CD14-positive monocyte (primary cell): ENCODE data around the gene ATE1. TPM values are rescaled to one million over a fixed set of nuclear protein-coding genes. Genes with fewer than 3 reads are reported as not detected.

Experiments
- DNase-seq, 3 donors: peaks; one replicate each; pipeline ENCODE4 v3.0.0-alpha.2; 2011 to 2022
- H2AFZ ChIP-seq: 2 replicates; pipeline ENCODE4 v1.6.0; 2012; ENCODE audit warnings: mild to moderate bottlenecking, low read depth, low read length, inconsistent platforms; ENCODE audit not compliant: insufficient read depth, poor library complexity, severe bottlenecking
- H3K27ac ChIP-seq, 2 donors: 1 replicate in 1 of 2; 2 replicates in 1 of 2; pipeline ENCODE4 v1.5.1; 2012 to 2013; ENCODE audit warnings: low read length in 2 of 2, control low read depth in 1 of 2, inconsistent platforms in 1 of 2, low read depth in 1 of 2, mild to moderate bottlenecking in 1 of 2
- H3K27me3 ChIP-seq, 2 donors: one replicate each; pipeline versions ENCODE4 v1.6.0 to v1.6.1; 2011 to 2013; ENCODE audit warnings: low read length in 2 of 2; ENCODE audit not compliant: control insufficient read depth in 2 of 2, insufficient read depth in 2 of 2
- H3K36me3 ChIP-seq, 2 donors: replicated peaks in 1 of 2; 1 replicate in 1 of 2; 2 replicates in 1 of 2; pipeline versions ENCODE4 v1.5.1 to v1.6.1; 2012 to 2013; ENCODE audit warnings: low read length in 2 of 2, control low read depth in 1 of 2, inconsistent platforms in 1 of 2, mild to moderate bottlenecking in 1 of 2; ENCODE audit not compliant: insufficient read depth in 2 of 2, control insufficient read depth in 1 of 2
- H3K4me1 ChIP-seq, 2 donors: 1 replicate in 1 of 2; 2 replicates in 1 of 2; pipeline versions ENCODE4 v1.5.1 to v1.6.1; 2012 to 2013; ENCODE audit warnings: low read length in 2 of 2, control low read depth in 1 of 2, inconsistent platforms in 1 of 2, mild to moderate bottlenecking in 1 of 2, moderate library complexity in 1 of 2; ENCODE audit not compliant: insufficient read depth in 2 of 2, control insufficient read depth in 1 of 2
- H3K4me2 ChIP-seq: replicated peaks from 2 replicates; pipeline ENCODE3; 2012; ENCODE audit warnings: low read length, moderate library complexity, mild to moderate bottlenecking; ENCODE audit not compliant: poor library complexity, severe bottlenecking; ENCODE audit errors: extremely low read depth
- H3K4me3 ChIP-seq, 3 experiments: fragments of 200-600 bp in 1 of 3; sonication (generic) in 1 of 3; replicated peaks in 1 of 3; 1 replicate in 2 of 3; 2 replicates in 1 of 3; pipeline ENCODE4 v1.5.1; 2011 to 2013; ENCODE audit warnings: low read length in 3 of 3, mild to moderate bottlenecking in 3 of 3, control low read depth in 2 of 3, low read depth in 2 of 3, inconsistent platforms in 1 of 3, moderate library complexity in 1 of 3
- H3K79me2 ChIP-seq: 2 replicates; pipeline ENCODE4 v1.6.0; 2012; ENCODE audit warnings: mild to moderate bottlenecking, control low read depth, inconsistent platforms, low read length, moderate library complexity; ENCODE audit not compliant: insufficient read depth
- H3K9ac ChIP-seq: 2 replicates; pipeline ENCODE4 v1.6.0; 2017; ENCODE audit warnings: low read length, mild to moderate bottlenecking; ENCODE audit not compliant: insufficient read depth, poor library complexity, severe bottlenecking
- H3K9me3 ChIP-seq, 2 donors: replicated peaks in 1 of 2; 1 replicate in 1 of 2; 2 replicates in 1 of 2; pipeline versions ENCODE4 v1.5.1 to v1.6.1; 2012 to 2013; ENCODE audit warnings: low read length in 2 of 2, control low read depth in 1 of 2; ENCODE audit not compliant: control insufficient read depth in 1 of 2, insufficient read depth in 1 of 2
- H4K20me1 ChIP-seq: 2 replicates; pipeline ENCODE4 v1.6.0; 2012; ENCODE audit warnings: mild to moderate bottlenecking, low read length, control low read depth, moderate library complexity; ENCODE audit not compliant: insufficient read depth
- H3K27ac Mint-ChIP-seq, 7 donors: one replicate each; pipeline ENCODE4 v1.8.0; 2020; ENCODE audit warnings: mild to moderate bottlenecking in 7 of 7, mixed read lengths in 7 of 7, moderate library complexity in 6 of 7, inconsistent platforms in 2 of 7
- H3K27me3 Mint-ChIP-seq, 3 donors: one replicate each; pipeline ENCODE4 v1.8.0; 2021 to 2022; ENCODE audit warnings: low read depth in 3 of 3, mild to moderate bottlenecking in 3 of 3, mixed read lengths in 3 of 3, moderate library complexity in 3 of 3, inconsistent platforms in 1 of 3
- H3K36me3 Mint-ChIP-seq, 2 donors: one replicate each; pipeline ENCODE4 v1.8.0; 2020; ENCODE audit warnings: mixed read lengths in 2 of 2, inconsistent platforms in 1 of 2, mild to moderate bottlenecking in 1 of 2
- H3K4me1 Mint-ChIP-seq: one replicate; pipeline ENCODE4 v1.8.0; 2020; ENCODE audit warnings: mild to moderate bottlenecking, mixed read lengths
- H3K4me3 Mint-ChIP-seq, 2 donors: one replicate each; pipeline ENCODE4 v1.8.0; 2020; ENCODE audit warnings: mild to moderate bottlenecking in 2 of 2, mixed read lengths in 2 of 2, moderate library complexity in 1 of 2
- H3K9me3 Mint-ChIP-seq, 7 donors: one replicate each; pipeline ENCODE4 v1.8.0; 2020 to 2022; ENCODE audit warnings: mixed read lengths in 7 of 7, mild to moderate bottlenecking in 6 of 7, moderate library complexity in 6 of 7, inconsistent platforms in 2 of 7
- WGBS: methylation state at CpG from one replicate; pipeline ENCODE4 v1.1.5; 2013; ENCODE audit warnings: missing lambda C conversion rate; ENCODE audit not compliant: insufficient coverage; 5-methylcytosine and 5-hydroxymethylcytosine counted together
- intact Hi-C, 2 donors: fragments of 100-400 bp; cut with micrococcal nuclease; formaldehyde crosslinking; loops; one replicate each; pipeline versions ENCODE4 v1.15.0 to v1.15.1; 2023
- polyA plus RNA-seq, 3 donors: library from polyadenylated mRNA; depleted of rRNA in 1 of 3; unstranded in 2 of 3; stranded (reverse) in 1 of 3; fragments of 300-500 nt in 2 of 3; fragments of >200 nt in 1 of 3; fragmentation: Illumina TruSeq in 2 of 3; gene quantifications; 1 replicate in 2 of 3; 2 replicates in 1 of 3; pipeline ENCODE4 v1.2.3, GENCODE V29; 2012 to 2021
- TF ChIP-seq, protein P1 (sequence below): fragments of 200-600 bp; IDR thresholded peaks from one replicate; pipeline ENCODE4 v1.8.0; 2022; ENCODE audit warnings: antibody characterized with exemption, mild to moderate bottlenecking

Gene ATE1
- polyA plus RNA-seq, 3 donors = 9.2 to 19.5 (median 15.8) TPM

DNA sequence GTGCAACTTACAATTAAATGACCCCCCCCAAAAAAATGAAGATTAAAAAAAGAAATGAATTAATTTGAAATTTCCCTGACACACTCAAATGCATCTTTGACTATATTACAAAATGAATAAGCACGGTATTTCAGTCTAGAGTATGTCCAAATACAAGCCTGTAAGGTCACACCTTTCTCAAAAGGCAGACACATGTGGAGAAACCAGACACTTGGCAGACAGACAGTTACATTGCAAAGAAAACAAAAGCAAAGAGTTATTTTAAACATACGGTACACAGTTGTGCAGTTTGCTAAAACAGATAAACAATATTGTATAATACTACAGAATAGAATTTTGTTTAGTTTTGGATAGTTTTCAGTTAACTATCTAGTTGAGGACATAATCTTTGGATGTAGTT is 153.0 kb downstream of the ATE1 start:
- Mint-ChIP-seq H3K4me3 (no peak overlapping the region), H3K36me3 (peaks cover 0 to 4% of the 10 kb centered on the region in 2 donors), H3K4me1 (no peaks in the 10 kb centered on the region), H3K9me3 (peaks cover 0 to 3% (median 0%) of the 10 kb centered on the region in 7 donors), H3K27me3 (no peaks in the 10 kb centered on the region), H3K27ac (no peak overlapping the region)
- H3K4me3 ChIP-seq = no peak overlapping the region
- no peak overlapping the region for H3K9ac ChIP-seq
- H3K27ac ChIP-seq = no peak overlapping the region
- intact Hi-C loops = no loop called here
- no peaks in the 10 kb centered on the region for H3K27me3 ChIP-seq
- H3K79me2 ChIP-seq = no peaks in the 10 kb centered on the region
- no peaks in the 10 kb centered on the region for H3K9me3 ChIP-seq
- H4K20me1 ChIP-seq = no peaks in the 10 kb centered on the region
- no peak overlapping the region for H2AFZ ChIP-seq
- no peak for DNase-seq
- H3K4me2 ChIP-seq = no peak overlapping the region
- TF ChIP-seq, protein P1, sequence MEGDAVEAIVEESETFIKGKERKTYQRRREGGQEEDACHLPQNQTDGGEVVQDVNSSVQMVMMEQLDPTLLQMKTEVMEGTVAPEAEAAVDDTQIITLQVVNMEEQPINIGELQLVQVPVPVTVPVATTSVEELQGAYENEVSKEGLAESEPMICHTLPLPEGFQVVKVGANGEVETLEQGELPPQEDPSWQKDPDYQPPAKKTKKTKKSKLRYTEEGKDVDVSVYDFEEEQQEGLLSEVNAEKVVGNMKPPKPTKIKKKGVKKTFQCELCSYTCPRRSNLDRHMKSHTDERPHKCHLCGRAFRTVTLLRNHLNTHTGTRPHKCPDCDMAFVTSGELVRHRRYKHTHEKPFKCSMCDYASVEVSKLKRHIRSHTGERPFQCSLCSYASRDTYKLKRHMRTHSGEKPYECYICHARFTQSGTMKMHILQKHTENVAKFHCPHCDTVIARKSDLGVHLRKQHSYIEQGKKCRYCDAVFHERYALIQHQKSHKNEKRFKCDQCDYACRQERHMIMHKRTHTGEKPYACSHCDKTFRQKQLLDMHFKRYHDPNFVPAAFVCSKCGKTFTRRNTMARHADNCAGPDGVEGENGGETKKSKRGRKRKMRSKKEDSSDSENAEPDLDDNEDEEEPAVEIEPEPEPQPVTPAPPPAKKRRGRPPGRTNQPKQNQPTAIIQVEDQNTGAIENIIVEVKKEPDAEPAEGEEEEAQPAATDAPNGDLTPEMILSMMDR = no peak
- H3K4me1 ChIP-seq = no peaks in the 10 kb centered on the region
- 100% methylated on average over 1 of the region's 2 CpGs for WGBS
- H3K36me3 ChIP-seq = no peaks in the 10 kb centered on the region

DNA sequence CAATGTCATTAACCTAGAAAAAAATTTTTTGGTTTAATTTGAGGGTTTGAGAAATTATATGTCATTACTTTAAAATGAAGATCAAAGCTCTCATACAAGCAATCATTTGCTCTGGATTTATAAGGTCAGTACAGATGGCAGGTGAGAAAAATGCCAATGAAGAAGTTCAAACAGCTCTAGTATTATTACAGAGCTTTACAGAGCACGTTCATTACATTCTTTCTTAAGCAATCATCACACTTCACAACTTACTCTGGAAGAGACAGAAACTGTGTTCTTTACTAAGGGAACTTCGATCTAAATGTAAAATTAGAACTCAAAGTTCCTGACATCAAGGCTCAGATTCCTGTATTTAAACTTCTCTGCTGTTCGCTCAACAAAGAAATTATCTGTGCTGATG is 153.4 kb downstream of the ATE1 start:
- no peaks in the 10 kb centered on the region for H3K27me3 Mint-ChIP-seq
- TF ChIP-seq, protein P1 = no peak
- Histone ChIP-seq H2AFZ (no peak overlapping the region), H3K4me3 (no peak overlapping the region), H3K27me3 (no peaks in the 10 kb centered on the region), H4K20me1 (no peaks in the 10 kb centered on the region), H3K79me2 (no peaks in the 10 kb centered on the region), H3K4me1 (no peaks in the 10 kb centered on the region), H3K27ac (no peak overlapping the region), H3K36me3 (no peaks in the 10 kb centered on the region), H3K9ac (no peak overlapping the region), H3K4me2 (no peak overlapping the region), H3K9me3 (no peaks in the 10 kb centered on the region)
- no peak overlapping the region for H3K4me3 Mint-ChIP-seq
- no peak for DNase-seq
- peaks cover 0 to 5% of the 10 kb centered on the region in 2 donors for H3K36me3 Mint-ChIP-seq
- peaks cover 0 to 3% (median 2%) of the 10 kb centered on the region in 7 donors for H3K9me3 Mint-ChIP-seq
- intact Hi-C loops = no loop called here
- H3K4me1 Mint-ChIP-seq = no peaks in the 10 kb centered on the region
- no peak overlapping the region for H3K27ac Mint-ChIP-seq
- no CpG with 5 or more reads among the region's 3 CpGs for WGBS
